ENCODE data around the gene TTYH1. TPM values are rescaled to one million over a fixed set of nuclear protein-coding genes. Genes with fewer than 3 reads are reported as not detected.

Gene TTYH1
- total and polyA plus RNA-seq, 9 of the 15 experiments (the other 6 are each of a cell fraction or from before 2014, with no cell fraction given) = 0.08 TPM; not detected in 8

DNA sequence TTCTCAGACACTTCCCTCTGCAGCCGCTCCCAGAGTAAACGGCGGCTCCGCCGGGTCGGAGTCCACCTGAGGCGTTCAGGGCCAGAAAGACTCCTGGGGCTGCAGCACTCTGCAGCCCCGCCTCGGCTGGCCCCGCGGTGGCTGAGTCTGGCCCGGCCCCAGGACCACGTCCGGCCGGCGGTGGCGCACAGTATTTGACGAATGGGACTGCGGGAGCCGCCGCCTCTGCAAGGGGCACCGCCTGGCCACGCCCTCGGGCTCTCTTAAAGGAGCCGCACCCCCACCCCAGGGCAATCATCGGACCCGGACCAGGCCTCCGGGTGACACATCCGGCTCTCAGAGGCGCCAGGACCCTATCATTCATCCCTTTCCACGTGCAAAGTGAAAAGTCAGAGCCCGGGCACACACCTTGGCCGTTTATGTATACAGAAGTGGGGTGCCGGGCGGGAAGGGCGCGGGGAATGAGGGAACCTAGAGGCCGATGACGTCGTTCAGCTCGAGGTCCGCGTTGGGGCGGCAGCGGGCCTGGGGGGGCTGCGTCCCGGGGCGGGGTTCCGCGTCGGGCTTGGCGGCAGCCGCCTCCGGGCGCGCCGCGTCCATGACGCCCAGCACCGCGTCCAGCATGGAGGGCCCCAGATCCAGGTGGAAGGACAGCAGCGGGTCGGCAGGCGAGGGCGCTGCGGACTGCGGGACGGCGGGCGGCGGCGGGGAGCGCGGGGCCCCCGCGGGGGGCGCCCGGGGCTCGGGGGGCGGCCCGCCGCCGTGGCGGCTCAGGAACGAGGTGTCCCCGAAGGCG, 49.6 kb downstream of the TTYH1 start (continued):
- TF ChIP-seq, protein P1, sequence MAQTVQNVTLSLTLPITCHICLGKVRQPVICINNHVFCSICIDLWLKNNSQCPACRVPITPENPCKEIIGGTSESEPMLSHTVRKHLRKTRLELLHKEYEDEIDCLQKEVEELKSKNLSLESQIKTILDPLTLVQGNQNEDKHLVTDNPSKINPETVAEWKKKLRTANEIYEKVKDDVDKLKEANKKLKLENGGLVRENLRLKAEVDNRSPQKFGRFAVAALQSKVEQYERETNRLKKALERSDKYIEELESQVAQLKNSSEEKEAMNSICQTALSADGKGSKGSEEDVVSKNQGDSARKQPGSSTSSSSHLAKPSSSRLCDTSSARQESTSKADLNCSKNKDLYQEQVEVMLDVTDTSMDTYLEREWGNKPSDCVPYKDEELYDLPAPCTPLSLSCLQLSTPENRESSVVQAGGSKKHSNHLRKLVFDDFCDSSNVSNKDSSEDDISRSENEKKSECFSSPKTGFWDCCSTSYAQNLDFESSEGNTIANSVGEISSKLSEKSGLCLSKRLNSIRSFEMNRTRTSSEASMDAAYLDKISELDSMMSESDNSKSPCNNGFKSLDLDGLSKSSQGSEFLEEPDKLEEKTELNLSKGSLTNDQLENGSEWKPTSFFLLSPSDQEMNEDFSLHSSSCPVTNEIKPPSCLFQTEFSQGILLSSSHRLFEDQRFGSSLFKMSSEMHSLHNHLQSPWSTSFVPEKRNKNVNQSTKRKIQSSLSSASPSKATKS (CRISPR knock-in tag; IDR thresholded peaks at IDR 0.05) = 0 out of 2 replicates have a peak, but pooled peaks have one; percentile 28
- TF ChIP-seq TRIM28 (IDR thresholded peaks at IDR 0.05) = no peak
- peak; percentile 72 for TF ChIP-seq NEUROD1 (IDR thresholded peaks at IDR 0.05; ENCODE audit: borderline replicate concordance, low read depth, low read length, partially characterized antibody)
- TF ChIP-seq MYC (IDR thresholded peaks at IDR 0.05; ENCODE audit: low read depth, low read length) = peak; percentile 60; the same call in 1 of the 2 replicates
- no peak for TF ChIP-seq MYC (CRISPR knock-in tag; IDR thresholded peaks at IDR 0.05; ENCODE audit: borderline replicate concordance, low read depth)
- TF ChIP-seq, protein P2, sequence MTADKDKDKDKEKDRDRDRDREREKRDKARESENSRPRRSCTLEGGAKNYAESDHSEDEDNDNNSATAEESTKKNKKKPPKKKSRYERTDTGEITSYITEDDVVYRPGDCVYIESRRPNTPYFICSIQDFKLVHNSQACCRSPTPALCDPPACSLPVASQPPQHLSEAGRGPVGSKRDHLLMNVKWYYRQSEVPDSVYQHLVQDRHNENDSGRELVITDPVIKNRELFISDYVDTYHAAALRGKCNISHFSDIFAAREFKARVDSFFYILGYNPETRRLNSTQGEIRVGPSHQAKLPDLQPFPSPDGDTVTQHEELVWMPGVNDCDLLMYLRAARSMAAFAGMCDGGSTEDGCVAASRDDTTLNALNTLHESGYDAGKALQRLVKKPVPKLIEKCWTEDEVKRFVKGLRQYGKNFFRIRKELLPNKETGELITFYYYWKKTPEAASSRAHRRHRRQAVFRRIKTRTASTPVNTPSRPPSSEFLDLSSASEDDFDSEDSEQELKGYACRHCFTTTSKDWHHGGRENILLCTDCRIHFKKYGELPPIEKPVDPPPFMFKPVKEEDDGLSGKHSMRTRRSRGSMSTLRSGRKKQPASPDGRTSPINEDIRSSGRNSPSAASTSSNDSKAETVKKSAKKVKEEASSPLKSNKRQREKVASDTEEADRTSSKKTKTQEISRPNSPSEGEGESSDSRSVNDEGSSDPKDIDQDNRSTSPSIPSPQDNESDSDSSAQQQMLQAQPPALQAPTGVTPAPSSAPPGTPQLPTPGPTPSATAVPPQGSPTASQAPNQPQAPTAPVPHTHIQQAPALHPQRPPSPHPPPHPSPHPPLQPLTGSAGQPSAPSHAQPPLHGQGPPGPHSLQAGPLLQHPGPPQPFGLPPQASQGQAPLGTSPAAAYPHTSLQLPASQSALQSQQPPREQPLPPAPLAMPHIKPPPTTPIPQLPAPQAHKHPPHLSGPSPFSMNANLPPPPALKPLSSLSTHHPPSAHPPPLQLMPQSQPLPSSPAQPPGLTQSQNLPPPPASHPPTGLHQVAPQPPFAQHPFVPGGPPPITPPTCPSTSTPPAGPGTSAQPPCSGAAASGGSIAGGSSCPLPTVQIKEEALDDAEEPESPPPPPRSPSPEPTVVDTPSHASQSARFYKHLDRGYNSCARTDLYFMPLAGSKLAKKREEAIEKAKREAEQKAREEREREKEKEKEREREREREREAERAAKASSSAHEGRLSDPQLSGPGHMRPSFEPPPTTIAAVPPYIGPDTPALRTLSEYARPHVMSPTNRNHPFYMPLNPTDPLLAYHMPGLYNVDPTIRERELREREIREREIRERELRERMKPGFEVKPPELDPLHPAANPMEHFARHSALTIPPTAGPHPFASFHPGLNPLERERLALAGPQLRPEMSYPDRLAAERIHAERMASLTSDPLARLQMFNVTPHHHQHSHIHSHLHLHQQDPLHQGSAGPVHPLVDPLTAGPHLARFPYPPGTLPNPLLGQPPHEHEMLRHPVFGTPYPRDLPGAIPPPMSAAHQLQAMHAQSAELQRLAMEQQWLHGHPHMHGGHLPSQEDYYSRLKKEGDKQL (CRISPR knock-in tag; IDR thresholded peaks at IDR 0.05; ENCODE audit: borderline replicate concordance) = no peak
- TF ChIP-seq RAD51 (IDR thresholded peaks at IDR 0.05; ENCODE audit: borderline replicate concordance, low read depth) = no peak
- peak in 1 of 2 experiments; percentile 59; a peak in 1 of 4 replicates for TF ChIP-seq HDAC1 (IDR thresholded peaks at IDR 0.05)
- peak; percentile 77 for TF ChIP-seq HNRNPLL (IDR thresholded peaks at IDR 0.05; ENCODE audit: low read depth, low read length, poor library complexity, severe bottlenecking)
- TF ChIP-seq SMC3 (conservative IDR thresholded peaks at IDR 0.05; ENCODE audit: insufficient read depth, low read depth, low read length) = no peak
- TF ChIP-seq, protein P3, sequence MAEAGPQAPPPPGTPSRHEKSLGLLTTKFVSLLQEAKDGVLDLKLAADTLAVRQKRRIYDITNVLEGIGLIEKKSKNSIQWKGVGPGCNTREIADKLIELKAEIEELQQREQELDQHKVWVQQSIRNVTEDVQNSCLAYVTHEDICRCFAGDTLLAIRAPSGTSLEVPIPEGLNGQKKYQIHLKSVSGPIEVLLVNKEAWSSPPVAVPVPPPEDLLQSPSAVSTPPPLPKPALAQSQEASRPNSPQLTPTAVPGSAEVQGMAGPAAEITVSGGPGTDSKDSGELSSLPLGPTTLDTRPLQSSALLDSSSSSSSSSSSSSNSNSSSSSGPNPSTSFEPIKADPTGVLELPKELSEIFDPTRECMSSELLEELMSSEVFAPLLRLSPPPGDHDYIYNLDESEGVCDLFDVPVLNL (CRISPR knock-in tag; IDR thresholded peaks at IDR 0.05; ENCODE audit: low read depth) = no peak
- no peak; the same call in 1 of the 2 replicates for TF ChIP-seq ZBTB17 (CRISPR knock-in tag; IDR thresholded peaks at IDR 0.05)
- TF ChIP-seq ZNF695 (CRISPR knock-in tag; IDR thresholded peaks at IDR 0.05) = no peak; the same call in 1 of the 2 replicates
- TF ChIP-seq, protein P4, sequence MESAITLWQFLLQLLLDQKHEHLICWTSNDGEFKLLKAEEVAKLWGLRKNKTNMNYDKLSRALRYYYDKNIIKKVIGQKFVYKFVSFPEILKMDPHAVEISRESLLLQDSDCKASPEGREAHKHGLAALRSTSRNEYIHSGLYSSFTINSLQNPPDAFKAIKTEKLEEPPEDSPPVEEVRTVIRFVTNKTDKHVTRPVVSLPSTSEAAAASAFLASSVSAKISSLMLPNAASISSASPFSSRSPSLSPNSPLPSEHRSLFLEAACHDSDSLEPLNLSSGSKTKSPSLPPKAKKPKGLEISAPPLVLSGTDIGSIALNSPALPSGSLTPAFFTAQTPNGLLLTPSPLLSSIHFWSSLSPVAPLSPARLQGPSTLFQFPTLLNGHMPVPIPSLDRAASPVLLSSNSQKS (CRISPR knock-in tag; IDR thresholded peaks at IDR 0.05) = no peak
- no peak for TF ChIP-seq SREBF2 (CRISPR knock-in tag; IDR thresholded peaks at IDR 0.05)
- TF ChIP-seq U2AF2 (optimal IDR thresholded peaks at IDR 0.05; ENCODE audit: low read depth, low read length) = no peak
- no peak for TF ChIP-seq BACH1 (tag; IDR thresholded peaks at IDR 0.05)
- no peak for TF ChIP-seq LARP7 (IDR thresholded peaks at IDR 0.05)

Measured in K562 (cell line).